Measurements from ENCODE around the gene NHERF1.

Gene NHERF1

GRCh38 chr17:74740641-74741387, 7.6 kb upstream of the NHERF1 start:
- Histone ChIP-seq H3K27me3 (ENCODE audit: control insufficient read depth in 1 of 2, insufficient read depth in 2 of 2, low read length in 2 of 2) (peaks cover 41 to 51% of the 10 kb centered on the region in 2 donors), H3K27ac (ENCODE audit: low read length) (no peak overlapping the region), H3K9ac (ENCODE audit: low read length in 2 of 2) (no peak overlapping the region), H3K4me3 (ENCODE audit: low read length in 2 of 2) (no peak overlapping the region), H3K9me3 (ENCODE audit: control insufficient read depth in 2 of 2, low read length in 2 of 2) (no peaks in the 10 kb centered on the region), H3K36me3 (ENCODE audit: control insufficient read depth in 2 of 2, insufficient read depth in 2 of 2, low read length in 2 of 2) (no peaks in the 10 kb centered on the region), H3K4me1 (ENCODE audit: control insufficient read depth, insufficient read depth, low read length) (peaks cover 21% of the 10 kb centered on the region)

GRCh38 chr17:74742153-74742515, 6.3 kb upstream of the NHERF1 start:
- H3K36me3 ChIP-seq (ENCODE audit: control insufficient read depth in 2 of 2, insufficient read depth in 2 of 2, low read length in 2 of 2) = no peaks in the 10 kb centered on the region
- H3K4me3 ChIP-seq (ENCODE audit: low read length in 2 of 2) = no peak overlapping the region
- no peaks in the 10 kb centered on the region for H3K9me3 ChIP-seq (ENCODE audit: control insufficient read depth in 2 of 2, low read length in 2 of 2)
- peaks cover 20% of the 10 kb centered on the region for H3K4me1 ChIP-seq (ENCODE audit: control insufficient read depth, insufficient read depth, low read length)
- H3K9ac ChIP-seq (ENCODE audit: low read length in 2 of 2) = no peak overlapping the region
- H3K27me3 ChIP-seq (ENCODE audit: control insufficient read depth in 1 of 2, insufficient read depth in 2 of 2, low read length in 2 of 2) = peaks cover 38 to 41% of the 10 kb centered on the region in 2 donors
- no peak overlapping the region for H3K27ac ChIP-seq (ENCODE audit: low read length)

GRCh38 chr17:74742978-74743545, 5.4 kb upstream of the NHERF1 start:
- H3K36me3 ChIP-seq (ENCODE audit: control insufficient read depth in 2 of 2, insufficient read depth in 2 of 2, low read length in 2 of 2) = no peaks in the 10 kb centered on the region
- no peak overlapping the region for H3K9ac ChIP-seq (ENCODE audit: low read length in 2 of 2)
- H3K27me3 ChIP-seq (ENCODE audit: control insufficient read depth in 1 of 2, insufficient read depth in 2 of 2, low read length in 2 of 2) = peaks cover 29 to 31% of the 10 kb centered on the region in 2 donors
- no peak overlapping the region for H3K4me3 ChIP-seq (ENCODE audit: low read length in 2 of 2)
- H3K4me1 ChIP-seq (ENCODE audit: control insufficient read depth, insufficient read depth, low read length) = peaks cover 12% of the 10 kb centered on the region
- no peak overlapping the region for H3K27ac ChIP-seq (ENCODE audit: low read length)
- no peaks in the 10 kb centered on the region for H3K9me3 ChIP-seq (ENCODE audit: control insufficient read depth in 2 of 2, low read length in 2 of 2)

- no peak overlapping the region for H3K27ac ChIP-seq (ENCODE audit: low read length)
- H3K36me3 ChIP-seq (ENCODE audit: control insufficient read depth in 2 of 2, insufficient read depth in 2 of 2, low read length in 2 of 2) = no peaks in the 10 kb centered on the region
- peak overlapping the region in 1 of 2 donors; percentile 29 for H3K9ac ChIP-seq (ENCODE audit: low read length in 2 of 2)
- no peak overlapping the region for H3K4me3 ChIP-seq (ENCODE audit: low read length in 2 of 2)
- peaks cover 22 to 28% of the 10 kb centered on the region in 2 donors for H3K27me3 ChIP-seq (ENCODE audit: control insufficient read depth in 1 of 2, insufficient read depth in 2 of 2, low read length in 2 of 2)
- H3K9me3 ChIP-seq (ENCODE audit: control insufficient read depth in 2 of 2, low read length in 2 of 2) = no peaks in the 10 kb centered on the region
- H3K4me1 ChIP-seq (ENCODE audit: control insufficient read depth, insufficient read depth, low read length) = peaks cover 11% of the 10 kb centered on the region
Measured at GRCh38 chr17:74743755-74744154, 4.7 kb upstream of the NHERF1 start.

GRCh38 chr17:74744349-74744713, 4.1 kb upstream of the NHERF1 start:
- H3K4me3 ChIP-seq (ENCODE audit: low read length in 2 of 2) = peak overlapping the region in 1 of 2 donors; percentile 60
- H3K27ac ChIP-seq (ENCODE audit: low read length) = no peak overlapping the region

GRCh38 chr17:74744714-74745547, 3.5 kb upstream of the NHERF1 start:
- Histone ChIP-seq H3K4me3 (ENCODE audit: low read length in 2 of 2) (peak overlapping the region in 1 of 2 donors; percentile 60), H3K4me1 (ENCODE audit: control insufficient read depth, insufficient read depth, low read length) (peaks cover 22% of the 10 kb centered on the region), H3K9ac (ENCODE audit: low read length in 2 of 2) (no peak overlapping the region), H3K27ac (ENCODE audit: low read length) (no peak overlapping the region), H3K9me3 (ENCODE audit: control insufficient read depth in 2 of 2, low read length in 2 of 2) (no peaks in the 10 kb centered on the region), H3K27me3 (ENCODE audit: control insufficient read depth in 1 of 2, insufficient read depth in 2 of 2, low read length in 2 of 2) (peaks cover 16 to 25% of the 10 kb centered on the region in 2 donors), H3K36me3 (ENCODE audit: control insufficient read depth in 2 of 2, insufficient read depth in 2 of 2, low read length in 2 of 2) (no peaks in the 10 kb centered on the region)

More at GRCh38 chr17:74744349-74744713, 4.1 kb upstream of the NHERF1 start:
- Histone ChIP-seq H3K27me3 (ENCODE audit: control insufficient read depth in 1 of 2, insufficient read depth in 2 of 2, low read length in 2 of 2) (peaks cover 16 to 26% of the 10 kb centered on the region in 2 donors), H3K36me3 (ENCODE audit: control insufficient read depth in 2 of 2, insufficient read depth in 2 of 2, low read length in 2 of 2) (no peaks in the 10 kb centered on the region), H3K4me1 (ENCODE audit: control insufficient read depth, insufficient read depth, low read length) (peaks cover 16% of the 10 kb centered on the region), H3K9me3 (ENCODE audit: control insufficient read depth in 2 of 2, low read length in 2 of 2) (no peaks in the 10 kb centered on the region), H3K9ac (ENCODE audit: low read length in 2 of 2) (no peak overlapping the region)

- Histone ChIP-seq H3K4me1 (ENCODE audit: control insufficient read depth, insufficient read depth, low read length) (peaks cover 27% of the 10 kb centered on the region), H3K27me3 (ENCODE audit: control insufficient read depth in 1 of 2, insufficient read depth in 2 of 2, low read length in 2 of 2) (peaks cover 10 to 22% of the 10 kb centered on the region in 2 donors), H3K9ac (ENCODE audit: low read length in 2 of 2) (no peak overlapping the region)
Measured at GRCh38 chr17:74745548-74746177, 2.8 kb upstream of the NHERF1 start.

GRCh38 chr17:74746376-74746775, 2.1 kb upstream of the NHERF1 start:
- H3K9me3 ChIP-seq (ENCODE audit: control insufficient read depth in 2 of 2, low read length in 2 of 2) = no peaks in the 10 kb centered on the region
- peaks cover 10 to 20% of the 10 kb centered on the region in 2 donors for H3K27me3 ChIP-seq (ENCODE audit: control insufficient read depth in 1 of 2, insufficient read depth in 2 of 2, low read length in 2 of 2)
- H3K36me3 ChIP-seq (ENCODE audit: control insufficient read depth in 2 of 2, insufficient read depth in 2 of 2, low read length in 2 of 2) = no peaks in the 10 kb centered on the region
- H3K9ac ChIP-seq (ENCODE audit: low read length in 2 of 2) = no peak overlapping the region
- no peak overlapping the region for H3K4me3 ChIP-seq (ENCODE audit: low read length in 2 of 2)
- no peak overlapping the region for H3K27ac ChIP-seq (ENCODE audit: low read length)
- H3K4me1 ChIP-seq (ENCODE audit: control insufficient read depth, insufficient read depth, low read length) = peaks cover 29% of the 10 kb centered on the region

More at GRCh38 chr17:74745548-74746177, 2.8 kb upstream of the NHERF1 start:
- no peaks in the 10 kb centered on the region for H3K36me3 ChIP-seq (ENCODE audit: control insufficient read depth in 2 of 2, insufficient read depth in 2 of 2, low read length in 2 of 2)
- no peak overlapping the region for H3K4me3 ChIP-seq (ENCODE audit: low read length in 2 of 2)
- H3K9me3 ChIP-seq (ENCODE audit: control insufficient read depth in 2 of 2, low read length in 2 of 2) = no peaks in the 10 kb centered on the region
- no peak overlapping the region for H3K27ac ChIP-seq (ENCODE audit: low read length)

- H3K4me1 ChIP-seq (ENCODE audit: control insufficient read depth, insufficient read depth, low read length) = peaks cover 29% of the 10 kb centered on the region
- H3K9me3 ChIP-seq (ENCODE audit: control insufficient read depth in 2 of 2, low read length in 2 of 2) = no peaks in the 10 kb centered on the region
- no peak overlapping the region for H3K4me3 ChIP-seq (ENCODE audit: low read length in 2 of 2)
- no peak overlapping the region for H3K27ac ChIP-seq (ENCODE audit: low read length)
- H3K36me3 ChIP-seq (ENCODE audit: control insufficient read depth in 2 of 2, insufficient read depth in 2 of 2, low read length in 2 of 2) = no peaks in the 10 kb centered on the region
- H3K27me3 ChIP-seq (ENCODE audit: control insufficient read depth in 1 of 2, insufficient read depth in 2 of 2, low read length in 2 of 2) = peaks cover 5 to 16% of the 10 kb centered on the region in 2 donors
- no peak overlapping the region for H3K9ac ChIP-seq (ENCODE audit: low read length in 2 of 2)
Measured at GRCh38 chr17:74746922-74747321, 1.5 kb upstream of the NHERF1 start.

- Histone ChIP-seq H3K9me3 (ENCODE audit: control insufficient read depth in 2 of 2, low read length in 2 of 2) (no peaks in the 10 kb centered on the region), H3K27me3 (ENCODE audit: control insufficient read depth in 1 of 2, insufficient read depth in 2 of 2, low read length in 2 of 2) (peaks cover 3 to 12% of the 10 kb centered on the region in 2 donors), H3K4me1 (ENCODE audit: control insufficient read depth, insufficient read depth, low read length) (peaks cover 26% of the 10 kb centered on the region), H3K27ac (ENCODE audit: low read length) (no peak overlapping the region), H3K9ac (ENCODE audit: low read length in 2 of 2) (no peak overlapping the region), H3K36me3 (ENCODE audit: control insufficient read depth in 2 of 2, insufficient read depth in 2 of 2, low read length in 2 of 2) (no peaks in the 10 kb centered on the region), H3K4me3 (ENCODE audit: low read length in 2 of 2) (peak overlapping the region; percentile 7 to 81)
Measured at GRCh38 chr17:74748279-74748528, 224 bp upstream of the NHERF1 start.

All from stomach smooth muscle (tissue), 2 donors.